Thoracic aorta (tissue), 2 donors: Measurements from ENCODE around the gene CACNA1B. TPM values are rescaled to one million over a fixed set of nuclear protein-coding genes. Genes with fewer than 3 reads are reported as not detected.

Source experiments
- ATAC-seq: fragments of 150-250 bp; one replicate; pipeline ENCODE4 v1.8.0; 2017; ENCODE audit warnings: low read depth; ENCODE audit not compliant: insufficient number of reproducible peaks, low FRiP score
- DNase-seq: peaks from one replicate; pipeline ENCODE4 v3.0.0-alpha.2; 2020; ENCODE audit warnings: low spot score
- H3K27ac ChIP-seq, 2 donors: fragments of 200-600 bp; sonication (generic); 1 replicate in 1 of 2; 2 replicates in 1 of 2; pipeline ENCODE4 v1.5.1; 2016; ENCODE audit warnings: mild to moderate bottlenecking in 2 of 2, moderate library complexity in 2 of 2
- H3K27me3 ChIP-seq: fragments of 200-600 bp; sonication (generic); replicated peaks from 2 replicates; pipeline ENCODE4 v1.6.0; 2016; ENCODE audit warnings: mild to moderate bottlenecking; ENCODE audit not compliant: insufficient read depth
- H3K36me3 ChIP-seq: fragments of 200-600 bp; sonication (generic); one replicate; pipeline ENCODE4 v1.5.1; 2016
- H3K4me1 ChIP-seq, 2 donors: fragments of 200-600 bp; sonication (generic); 1 replicate in 1 of 2; 2 replicates in 1 of 2; pipeline versions ENCODE4 v1.5.1 to v1.6.0; 2016; ENCODE audit warnings: low read depth in 2 of 2, mild to moderate bottlenecking in 1 of 2; ENCODE audit not compliant: control insufficient read depth in 1 of 2
- H3K4me3 ChIP-seq: fragments of 200-600 bp; sonication (generic); 2 replicates; pipeline ENCODE4 v1.5.1; 2016; ENCODE audit warnings: mild to moderate bottlenecking
- H3K9me3 ChIP-seq: fragments of 200-600 bp; sonication (generic); 2 replicates; pipeline ENCODE4 v1.5.1; 2016
- CTCF ChIP-seq: fragments of 200-600 bp; sonication (generic); IDR thresholded peaks from one replicate; pipeline ENCODE4 v1.5.1; 2019; ENCODE audit warnings: antibody characterized with exemption
- total RNA-seq, 2 donors: library from RNA; depleted of rRNA; stranded (reverse); fragments of >200 nt; gene quantifications; one replicate each; pipeline versions ENCODE4 v1.1.0 to v1.2.3, GENCODE V29; 2016

CACNA1B gene
- total RNA-seq, 2 donors from 2014 or later = 0.07 to 0.14 TPM

DNA sequence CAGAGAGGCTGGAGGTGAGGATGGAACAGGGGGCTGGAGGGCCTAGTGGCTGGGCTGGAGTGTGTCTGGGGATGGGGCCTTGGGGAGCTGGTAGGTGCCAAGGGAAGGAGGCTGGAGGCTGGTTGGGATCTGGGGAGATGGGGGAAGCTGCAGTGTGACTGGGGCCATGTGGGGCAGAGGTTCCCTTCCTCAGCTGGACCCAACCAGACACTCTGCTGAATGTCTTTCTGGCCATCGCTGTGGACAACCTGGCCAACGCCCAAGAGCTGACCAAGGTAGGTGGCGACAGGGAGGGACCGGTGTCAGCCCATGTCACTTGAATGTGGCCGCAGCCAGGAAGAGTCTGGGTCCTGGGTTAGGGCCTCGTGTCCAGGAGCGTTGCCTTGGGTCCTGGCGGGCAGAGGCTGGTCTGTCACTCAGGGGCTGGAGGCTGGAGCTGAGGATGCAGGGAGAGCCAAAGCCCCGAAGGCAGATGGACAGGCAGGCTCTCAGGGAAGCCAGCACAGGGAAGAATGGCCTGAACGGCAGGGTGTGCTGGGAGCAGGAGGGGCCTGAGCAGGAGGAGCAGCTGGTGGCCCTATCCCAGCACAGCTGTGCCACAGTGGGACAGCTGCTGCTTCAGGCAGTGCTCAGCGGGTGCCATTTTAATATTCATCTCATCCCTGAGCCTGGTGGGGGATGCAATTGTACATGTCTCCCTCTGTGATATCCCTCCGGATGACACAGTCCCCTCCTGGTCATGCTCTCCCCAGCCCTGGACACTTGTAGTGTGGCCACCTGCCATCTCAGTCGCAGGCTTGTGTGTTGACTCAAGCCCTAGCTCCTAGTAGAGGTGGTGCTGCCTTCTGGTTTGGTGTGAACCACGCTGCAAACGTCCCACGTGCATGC is 132.5 kb downstream of the CACNA1B start:
- no peak for DNase-seq
- H3K4me1 ChIP-seq = no peaks in the 10 kb centered on the region
- no peak for TF ChIP-seq CTCF
- H3K36me3 ChIP-seq = no peaks in the 10 kb centered on the region
- H3K4me3 ChIP-seq = no peak overlapping the region
- no peak overlapping the region for H3K27ac ChIP-seq
- no peak for ATAC-seq
- no peaks in the 10 kb centered on the region for H3K9me3 ChIP-seq
- H3K27me3 ChIP-seq = no peaks in the 10 kb centered on the region

DNA sequence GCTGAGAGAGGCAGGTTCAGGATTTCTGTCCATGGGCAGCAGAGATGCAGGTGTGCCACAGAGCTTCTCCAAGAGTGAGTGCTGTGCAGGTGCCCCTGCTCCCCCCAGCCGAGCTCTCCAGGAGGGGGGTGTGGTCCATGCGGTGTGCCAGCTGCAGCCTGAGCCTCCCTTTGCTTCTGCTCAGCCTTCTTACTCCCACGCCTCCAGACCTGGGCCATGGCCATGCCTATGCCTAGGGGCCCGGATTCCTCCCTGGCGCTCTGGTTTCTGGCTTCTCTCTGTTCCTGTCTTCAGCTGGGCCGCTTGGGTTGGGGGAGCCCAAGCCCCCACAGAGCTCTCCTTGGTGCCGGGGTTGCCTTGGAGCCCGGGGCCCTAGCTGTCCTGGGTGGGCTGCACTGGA is 133.3 kb downstream of the CACNA1B start:
- no peaks in the 10 kb centered on the region for H3K4me1 ChIP-seq
- H3K27ac ChIP-seq = no peak overlapping the region
- ATAC-seq = no peak
- no peak overlapping the region for H3K4me3 ChIP-seq
- no peaks in the 10 kb centered on the region for H3K27me3 ChIP-seq
- no peak for TF ChIP-seq CTCF
- no peaks in the 10 kb centered on the region for H3K36me3 ChIP-seq
- no peaks in the 10 kb centered on the region for H3K9me3 ChIP-seq
- DNase-seq = no peak

DNA sequence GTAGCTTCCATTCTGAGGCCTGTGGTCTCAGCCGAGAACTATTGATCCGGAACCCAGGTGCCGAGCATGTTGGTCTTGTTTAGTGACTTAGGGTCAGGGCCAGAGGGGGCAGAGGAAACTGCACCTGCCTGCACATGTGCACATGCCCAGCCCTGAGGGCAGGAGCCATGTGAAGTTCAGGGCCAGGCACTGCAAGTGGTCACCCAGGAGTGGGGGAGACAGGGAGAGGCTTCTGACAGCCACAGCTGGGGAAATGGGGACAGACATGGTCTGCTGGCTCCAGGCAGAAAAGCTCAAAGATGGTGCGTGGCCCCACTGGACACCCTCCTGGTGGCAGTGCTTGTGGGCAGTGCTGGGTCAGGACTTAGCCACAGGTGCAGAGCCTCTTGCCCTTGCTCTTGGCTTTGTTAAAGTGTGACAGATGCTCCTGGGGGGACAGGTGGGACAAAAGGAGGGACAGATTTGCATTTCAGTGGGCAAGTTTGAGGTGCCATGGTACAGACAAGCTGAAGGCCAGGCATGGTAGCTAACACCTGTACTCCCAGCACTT is 134.4 kb downstream of the CACNA1B start:
- ATAC-seq = no peak

DNA sequence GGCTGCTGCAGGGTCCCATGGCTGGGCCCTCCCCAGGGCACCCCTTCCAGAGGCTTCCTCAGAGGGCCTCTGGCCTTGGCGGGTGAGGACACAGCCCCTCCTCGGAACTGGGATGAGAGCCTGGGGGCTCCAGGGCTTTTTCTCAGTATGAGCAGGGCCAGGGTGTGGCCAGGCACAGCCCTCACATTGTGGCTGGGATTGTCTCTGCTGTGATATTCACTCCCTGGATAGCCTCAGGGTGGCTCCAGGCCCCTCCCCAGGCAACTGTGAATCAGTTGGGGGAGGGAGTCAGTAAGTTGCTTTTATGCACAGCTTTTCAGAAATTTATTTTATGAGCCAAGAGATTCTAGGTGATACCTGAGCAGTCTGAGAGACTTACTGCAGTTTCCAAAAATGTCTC is 135.7 kb downstream of the CACNA1B start:
- TF ChIP-seq CTCF = no peak
- Histone ChIP-seq H3K4me1 (no peaks in the 10 kb centered on the region), H3K36me3 (no peaks in the 10 kb centered on the region), H3K27me3 (no peaks in the 10 kb centered on the region), H3K4me3 (no peak overlapping the region), H3K9me3 (no peaks in the 10 kb centered on the region), H3K27ac (no peak overlapping the region)
- no peak for DNase-seq
- no peak for ATAC-seq

More for the DNA sequence above, 134.4 kb downstream of the CACNA1B start:
- Histone ChIP-seq H3K36me3 (no peaks in the 10 kb centered on the region), H3K4me1 (no peaks in the 10 kb centered on the region), H3K27me3 (no peaks in the 10 kb centered on the region), H3K9me3 (no peaks in the 10 kb centered on the region), H3K4me3 (no peak overlapping the region), H3K27ac (no peak overlapping the region)
- DNase-seq = no peak
- no peak for TF ChIP-seq CTCF

- TF ChIP-seq CTCF = no peak
- no peaks in the 10 kb centered on the region for H3K36me3 ChIP-seq
- no peak for ATAC-seq
- no peaks in the 10 kb centered on the region for H3K27me3 ChIP-seq
- no peaks in the 10 kb centered on the region for H3K4me1 ChIP-seq
- no peak for DNase-seq
- no peak overlapping the region for H3K27ac ChIP-seq
- no peak overlapping the region for H3K4me3 ChIP-seq
- H3K9me3 ChIP-seq = no peaks in the 10 kb centered on the region
Measured at GRCh38 chr9:138013836-138014562, 136.4 kb downstream of the CACNA1B start.
